Testis (tissue), 2 donors: Measurements from ENCODE around the gene MCRS1.

Experiments used
- CTCF ChIP-seq, 3 experiments: fragments of 450-650 bp in 2 of 3; fragments of 200-600 bp in 1 of 3; sonication (generic) in 1 of 3; IDR thresholded peaks; one replicate each; pipeline ENCODE4 v1.5.1; 2016 to 2019; ENCODE audit warnings: antibody characterized with exemption in 3 of 3, mild to moderate bottlenecking in 2 of 3, moderate library complexity in 1 of 3
- POLR2A ChIP-seq: fragments of 450-650 bp; IDR thresholded peaks from one replicate; pipeline ENCODE4 v1.6.1; 2017; ENCODE audit warnings: antibody characterized with exemption, mild to moderate bottlenecking, moderate library complexity

- TF ChIP-seq CTCF (IDR thresholded peaks at IDR 0.05) (no peak), POLR2A (no peak)
These were observed 9.8 kb upstream of the MCRS1 start for GRCh38 chr12:49577589-49578315.
